HepG2 (cell line): ENCODE data around the gene BPIFB6. TPM values are rescaled to one million over a fixed set of nuclear protein-coding genes. Genes with fewer than 3 reads are reported as not detected.

Experiments used
- ARID2 ChIP-seq: sonication (generic); formaldehyde crosslinking; IDR thresholded peaks from 2 replicates; pipeline ENCODE4 v1.8.1; 2022; ENCODE audit warnings: mild to moderate bottlenecking, missing genetic modification reagents, borderline replicate concordance
- FIP1L1 ChIP-seq: fragments of 200-400 bp; formaldehyde crosslinking; IDR thresholded peaks from 2 replicates; pipeline ENCODE4 v1.6.1; 2018; ENCODE audit warnings: low read depth, mild to moderate bottlenecking, low read length, moderate library complexity, borderline replicate concordance; ENCODE audit not compliant: insufficient read depth
- HCFC1 ChIP-seq: fragments of 150-350 bp; IDR thresholded peaks from 2 replicates; pipeline ENCODE4 v1.6.1; 2014; ENCODE audit warnings: low read depth, low read length
- IRX3 ChIP-seq: sonication (generic); formaldehyde crosslinking; IDR thresholded peaks from 2 replicates; pipeline ENCODE4 v1.8.1; 2023; ENCODE audit warnings: mild to moderate bottlenecking, low read depth, missing genetic modification reagents, borderline replicate concordance
- MED13 ChIP-seq: sonication (generic); formaldehyde crosslinking; IDR thresholded peaks from 2 replicates; pipeline ENCODE4 v1.5.0; 2020; ENCODE audit warnings: missing genetic modification reagents
- PAWR ChIP-seq: sonication (generic); formaldehyde crosslinking; IDR thresholded peaks from 2 replicates; pipeline ENCODE4 v1.4.0; 2020; ENCODE audit warnings: missing genetic modification reagents, mild to moderate bottlenecking, borderline replicate concordance
- PPARG ChIP-seq: conservative IDR thresholded peaks from 2 replicates; pipeline ENCODE4 v1.6.1; 2016; ENCODE audit warnings: missing biosample characterization, missing genetic modification reagents
- PTBP1 ChIP-seq: fragments of 200-400 bp; formaldehyde crosslinking; IDR thresholded peaks from 2 replicates; pipeline ENCODE4 v1.6.1; 2018; ENCODE audit warnings: low read length, low read depth; ENCODE audit not compliant: poor library complexity, severe bottlenecking
- ZFP90 ChIP-seq: sonication (generic); formaldehyde crosslinking; IDR thresholded peaks from 2 replicates; pipeline ENCODE4 v1.8.0; 2022; ENCODE audit warnings: missing genetic modification reagents, mild to moderate bottlenecking, inconsistent platforms, borderline replicate concordance
- ZNF10 ChIP-seq: sonication (generic); formaldehyde crosslinking; IDR thresholded peaks from 2 replicates; pipeline ENCODE4 v1.4.0; 2020; ENCODE audit warnings: mild to moderate bottlenecking, low read depth, missing genetic modification reagents, borderline replicate concordance
- ZNF232 ChIP-seq: sonication (generic); formaldehyde crosslinking; IDR thresholded peaks from 2 replicates; pipeline ENCODE4 v1.4.0; 2020; ENCODE audit warnings: missing genetic modification reagents, borderline replicate concordance
- ZNF496 ChIP-seq: sonication (generic); formaldehyde crosslinking; IDR thresholded peaks from 2 replicates; pipeline ENCODE4 v1.8.1; 2023; ENCODE audit warnings: mild to moderate bottlenecking, moderate library complexity, missing genetic modification reagents; ENCODE audit not compliant: insufficient replicate concordance
- ZNF619 ChIP-seq: sonication (generic); formaldehyde crosslinking; IDR thresholded peaks from 2 replicates; pipeline ENCODE4 v1.4.0; 2020; ENCODE audit warnings: mild to moderate bottlenecking, missing genetic modification reagents
- ZNF672 ChIP-seq: sonication (generic); formaldehyde crosslinking; IDR thresholded peaks from 2 replicates; pipeline ENCODE4 v1.8.1; 2022; ENCODE audit warnings: missing genetic modification reagents
- polyA plus RNA-seq, 8 experiments: library from polyadenylated mRNA; depleted of rRNA in 3 of 8; stranded (reverse) in 7 of 8; unstranded in 1 of 8; fragments of >200 nt; fragmentation: Illumina TruSeq in 4 of 8; extraction: Trizol in 4 of 8; gene quantifications; 2 replicates each; pipeline versions ENCODE4 v1.2.1 to v1.2.3, GENCODE V29; 2011 to 2016; ENCODE audit warnings: low read depth in 4 of 8, missing spikeins in 1 of 8, mixed read lengths in 1 of 8; ENCODE audit not compliant: insufficient read depth in 1 of 8
- total RNA-seq, 5 experiments: library from RNA; depleted of rRNA; stranded (reverse); fragments of >200 nt; fragmentation: Illumina TruSeq; extraction: Trizol; gene quantifications; 2 replicates each; pipeline ENCODE4 v1.2.3, GENCODE V29; 2016; ENCODE audit warnings: low read depth in 1 of 5
- TF ChIP-seq, protein P1 (sequence below): IDR thresholded peaks from 2 replicates; pipeline ENCODE4 v1.6.1; 2012; ENCODE audit warnings: low read depth, low read length, improper control_type of control experiment
- TF ChIP-seq, protein P2 (sequence below): IDR thresholded peaks from 2 replicates; pipeline ENCODE4 v1.6.1; 2016; ENCODE audit warnings: mild to moderate bottlenecking
- TF ChIP-seq, protein P3 (sequence below): fragments of 450-650 bp; IDR thresholded peaks from 2 replicates; pipeline ENCODE4 v1.6.1; 2016
- TF ChIP-seq, protein P4 (sequence below): sonication (generic); formaldehyde crosslinking; IDR thresholded peaks from 2 replicates; pipeline ENCODE4 v1.8.1; 2023; ENCODE audit warnings: mild to moderate bottlenecking, moderate library complexity, missing genetic modification reagents
- TF ChIP-seq, protein P5 (sequence below): sonication (generic); formaldehyde crosslinking; IDR thresholded peaks from 2 replicates; pipeline ENCODE4 v1.4.0; 2020; ENCODE audit warnings: missing genetic modification reagents

The BPIFB6 gene
- total and polyA plus RNA-seq, 2 of the 13 experiments (the other 11 are each of a cell fraction or from before 2014, with no cell fraction given) = 0.13 to 1.7 TPM

DNA sequence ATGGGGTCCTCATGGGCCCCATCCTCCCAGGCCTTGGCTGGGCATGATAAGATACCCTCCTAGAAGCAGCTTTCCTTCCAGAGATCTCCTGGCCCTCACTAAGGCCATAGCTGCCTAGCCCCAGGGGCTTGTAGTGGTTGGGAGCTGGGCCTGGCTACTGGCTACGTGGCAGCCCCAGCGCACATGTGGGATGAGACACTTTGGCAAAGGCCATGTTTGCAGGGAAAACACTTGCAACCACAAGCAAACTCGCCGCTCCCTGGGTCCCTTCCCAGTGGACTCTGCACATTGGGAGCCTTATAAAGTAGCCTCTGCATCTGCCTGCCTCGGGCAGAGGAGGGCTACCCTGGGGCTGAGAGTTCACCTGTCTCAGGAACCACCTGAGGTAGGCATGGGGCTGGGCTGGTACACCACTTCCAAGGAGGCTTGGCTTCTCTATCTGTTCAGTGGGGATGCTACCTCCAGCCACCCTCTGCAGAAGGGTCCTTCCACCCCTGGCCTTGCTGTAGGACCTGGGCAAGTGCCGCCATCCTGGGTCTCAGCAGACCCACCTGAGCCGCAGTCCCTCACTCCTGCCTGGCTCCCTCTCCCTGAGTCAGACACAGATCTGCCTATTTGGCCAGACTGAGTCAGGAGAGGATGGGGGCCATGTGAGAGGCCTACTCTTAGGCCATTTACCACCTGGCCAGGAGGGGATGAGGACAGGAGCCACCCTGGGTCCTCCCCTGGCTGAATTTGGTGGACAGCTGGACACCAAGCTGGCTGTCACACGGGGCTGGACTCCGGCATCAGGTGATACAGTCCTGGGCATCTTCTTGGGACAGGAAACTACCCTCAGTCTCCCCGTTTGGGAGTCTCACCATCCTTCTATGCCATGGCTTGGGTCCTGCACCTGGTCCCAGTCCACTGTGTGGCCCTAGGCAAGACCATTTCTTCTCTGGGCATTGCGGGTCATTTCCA, 23.8 kb upstream of the BPIFB6 start, which contains the start of gene BPIFB2 (continued):
- TF ChIP-seq, protein P1, sequence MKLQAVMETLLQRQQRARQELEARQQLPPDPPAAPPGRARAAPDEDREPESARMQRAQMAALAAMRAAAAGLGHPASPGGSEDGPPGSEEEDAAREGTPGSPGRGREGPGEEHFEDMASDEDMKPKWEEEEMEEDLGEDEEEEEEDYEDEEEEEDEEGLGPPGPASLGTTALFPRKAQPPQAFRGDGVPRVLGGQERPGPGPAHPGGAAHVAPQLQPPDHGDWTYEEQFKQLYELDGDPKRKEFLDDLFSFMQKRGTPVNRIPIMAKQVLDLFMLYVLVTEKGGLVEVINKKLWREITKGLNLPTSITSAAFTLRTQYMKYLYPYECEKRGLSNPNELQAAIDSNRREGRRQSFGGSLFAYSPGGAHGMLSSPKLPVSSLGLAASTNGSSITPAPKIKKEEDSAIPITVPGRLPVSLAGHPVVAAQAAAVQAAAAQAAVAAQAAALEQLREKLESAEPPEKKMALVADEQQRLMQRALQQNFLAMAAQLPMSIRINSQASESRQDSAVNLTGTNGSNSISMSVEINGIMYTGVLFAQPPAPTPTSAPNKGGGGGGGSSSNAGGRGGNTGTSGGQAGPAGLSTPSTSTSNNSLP = peak; percentile 8; the same call in 1 of the 2 replicates
- TF ChIP-seq PPARG = peak; percentile 87
- TF ChIP-seq, protein P2, sequence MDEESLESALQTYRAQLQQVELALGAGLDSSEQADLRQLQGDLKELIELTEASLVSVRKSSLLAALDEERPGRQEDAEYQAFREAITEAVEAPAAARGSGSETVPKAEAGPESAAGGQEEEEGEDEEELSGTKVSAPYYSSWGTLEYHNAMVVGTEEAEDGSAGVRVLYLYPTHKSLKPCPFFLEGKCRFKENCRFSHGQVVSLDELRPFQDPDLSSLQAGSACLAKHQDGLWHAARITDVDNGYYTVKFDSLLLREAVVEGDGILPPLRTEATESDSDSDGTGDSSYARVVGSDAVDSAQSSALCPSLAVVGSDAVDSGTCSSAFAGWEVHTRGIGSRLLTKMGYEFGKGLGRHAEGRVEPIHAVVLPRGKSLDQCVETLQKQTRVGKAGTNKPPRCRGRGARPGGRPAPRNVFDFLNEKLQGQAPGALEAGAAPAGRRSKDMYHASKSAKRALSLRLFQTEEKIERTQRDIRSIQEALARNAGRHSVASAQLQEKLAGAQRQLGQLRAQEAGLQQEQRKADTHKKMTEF (CRISPR knock-in tag) = peak; percentile 95
- TF ChIP-seq, protein P3, sequence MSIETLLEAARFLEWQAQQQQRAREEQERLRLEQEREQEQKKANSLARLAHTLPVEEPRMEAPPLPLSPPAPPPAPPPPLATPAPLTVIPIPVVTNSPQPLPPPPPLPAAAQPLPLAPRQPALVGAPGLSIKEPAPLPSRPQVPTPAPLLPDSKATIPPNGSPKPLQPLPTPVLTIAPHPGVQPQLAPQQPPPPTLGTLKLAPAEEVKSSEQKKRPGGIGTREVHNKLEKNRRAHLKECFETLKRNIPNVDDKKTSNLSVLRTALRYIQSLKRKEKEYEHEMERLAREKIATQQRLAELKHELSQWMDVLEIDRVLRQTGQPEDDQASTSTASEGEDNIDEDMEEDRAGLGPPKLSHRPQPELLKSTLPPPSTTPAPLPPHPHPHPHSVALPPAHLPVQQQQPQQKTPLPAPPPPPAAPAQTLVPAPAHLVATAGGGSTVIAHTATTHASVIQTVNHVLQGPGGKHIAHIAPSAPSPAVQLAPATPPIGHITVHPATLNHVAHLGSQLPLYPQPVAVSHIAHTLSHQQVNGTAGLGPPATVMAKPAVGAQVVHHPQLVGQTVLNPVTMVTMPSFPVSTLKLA = peak; percentile 67
- peak; percentile 82; the same call in 1 of the 2 replicates for TF ChIP-seq ZFP90 (CRISPR knock-in tag)
- peak; percentile 41 for TF ChIP-seq ZNF232 (CRISPR knock-in tag)
- TF ChIP-seq PAWR (CRISPR knock-in tag) = no peak
- TF ChIP-seq, protein P4, sequence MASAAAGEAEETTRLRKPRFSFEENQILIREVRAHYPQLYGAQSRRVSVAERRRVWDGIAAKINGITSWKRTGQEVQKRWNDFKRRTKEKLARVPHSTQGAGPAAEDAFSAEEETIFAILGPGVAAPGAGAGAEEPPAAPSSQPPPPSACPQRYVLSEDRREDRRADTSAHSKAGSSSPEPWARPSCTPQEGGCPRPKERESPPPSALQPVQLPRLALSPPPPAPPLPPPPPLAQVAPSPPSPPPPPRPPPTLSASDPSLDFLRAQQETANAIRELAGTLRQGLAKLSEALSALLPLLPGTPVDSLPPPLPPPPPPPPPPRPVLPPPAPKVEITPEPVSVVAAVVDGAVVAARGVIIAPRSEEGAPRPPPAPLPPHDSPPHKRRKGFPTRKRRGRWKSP (CRISPR knock-in tag) = no peak; the same call in 1 of the 2 replicates
- no peak for TF ChIP-seq ZNF10 (CRISPR knock-in tag)
- peak; percentile 43; the same call in 1 of the 2 replicates for TF ChIP-seq HCFC1
- TF ChIP-seq FIP1L1 = peak; percentile 75; the same call in 1 of the 2 replicates
- no peak for TF ChIP-seq ZNF672 (CRISPR knock-in tag)
- no peak for TF ChIP-seq PTBP1
- TF ChIP-seq ZNF496 (CRISPR knock-in tag) = no peak
- TF ChIP-seq MED13 (CRISPR knock-in tag) = peak; percentile 42; the same call in 1 of the 2 replicates
- TF ChIP-seq, protein P5, sequence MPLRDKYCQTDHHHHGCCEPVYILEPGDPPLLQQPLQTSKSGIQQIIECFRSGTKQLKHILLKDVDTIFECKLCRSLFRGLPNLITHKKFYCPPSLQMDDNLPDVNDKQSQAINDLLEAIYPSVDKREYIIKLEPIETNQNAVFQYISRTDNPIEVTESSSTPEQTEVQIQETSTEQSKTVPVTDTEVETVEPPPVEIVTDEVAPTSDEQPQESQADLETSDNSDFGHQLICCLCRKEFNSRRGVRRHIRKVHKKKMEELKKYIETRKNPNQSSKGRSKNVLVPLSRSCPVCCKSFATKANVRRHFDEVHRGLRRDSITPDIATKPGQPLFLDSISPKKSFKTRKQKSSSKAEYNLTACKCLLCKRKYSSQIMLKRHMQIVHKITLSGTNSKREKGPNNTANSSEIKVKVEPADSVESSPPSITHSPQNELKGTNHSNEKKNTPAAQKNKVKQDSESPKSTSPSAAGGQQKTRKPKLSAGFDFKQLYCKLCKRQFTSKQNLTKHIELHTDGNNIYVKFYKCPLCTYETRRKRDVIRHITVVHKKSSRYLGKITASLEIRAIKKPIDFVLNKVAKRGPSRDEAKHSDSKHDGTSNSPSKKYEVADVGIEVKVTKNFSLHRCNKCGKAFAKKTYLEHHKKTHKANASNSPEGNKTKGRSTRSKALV (CRISPR knock-in tag) = peak; percentile 80; the same call in 1 of the 2 replicates
- TF ChIP-seq IRX3 (CRISPR knock-in tag) = peak; percentile 17; the same call in 1 of the 2 replicates
- peak; percentile 95 for TF ChIP-seq ARID2 (CRISPR knock-in tag)
- peak; percentile 98 for TF ChIP-seq ZNF619 (CRISPR knock-in tag)
